Activated CD4-positive, alpha-beta T cell treated with anti-CD3 and anti-CD28 coated beads, Interleukin-2, Interleukin-4, amounts not matched to agents 100 ng/mL and 50 ng/mL, durations not matched to agents 16 hours and 8 hours (primary cell): ENCODE measurements around the gene SGTB.
"Not testable (repeated sequence)": the region's sequence is repeated elsewhere in the genome, so short reads cannot be mapped to it uniquely, and the experiment has no call there.

ENCODE experiments used
- DNase-seq: peaks from one replicate; pipeline ENCODE4 v3.0.0-alpha.2; 2020; ENCODE audit warnings: low spot score

Gene SGTB

DNA sequence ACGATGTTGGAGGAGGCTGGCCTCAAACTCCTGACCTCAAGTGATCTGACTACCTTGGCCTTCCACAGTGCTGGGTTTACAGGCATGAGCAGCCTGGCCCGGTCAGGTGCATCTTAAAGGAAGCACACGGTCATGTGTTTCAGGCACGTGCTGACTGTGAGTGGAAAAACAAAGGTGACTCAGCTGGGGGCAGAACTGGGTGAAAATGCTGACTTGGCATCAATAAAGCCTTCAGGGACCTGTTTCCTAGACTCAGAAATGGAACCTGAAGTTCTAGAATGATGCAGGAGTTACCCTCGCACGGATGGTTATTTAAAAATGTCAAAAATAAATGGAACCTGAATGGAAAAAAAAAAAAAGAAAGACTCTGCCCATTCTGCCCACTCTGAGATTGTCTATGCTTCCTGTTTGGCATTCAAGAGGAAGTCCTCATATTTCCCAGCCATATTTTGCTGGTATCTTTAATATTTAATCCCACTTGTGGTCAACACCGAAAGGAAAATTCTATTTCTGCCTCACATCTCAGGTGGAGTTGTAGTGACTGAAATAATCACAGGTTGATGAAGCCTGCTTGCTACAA lies 12.4 kb upstream of the SGTB start:
- DNase-seq, result not testable (repeated sequence)

DNA sequence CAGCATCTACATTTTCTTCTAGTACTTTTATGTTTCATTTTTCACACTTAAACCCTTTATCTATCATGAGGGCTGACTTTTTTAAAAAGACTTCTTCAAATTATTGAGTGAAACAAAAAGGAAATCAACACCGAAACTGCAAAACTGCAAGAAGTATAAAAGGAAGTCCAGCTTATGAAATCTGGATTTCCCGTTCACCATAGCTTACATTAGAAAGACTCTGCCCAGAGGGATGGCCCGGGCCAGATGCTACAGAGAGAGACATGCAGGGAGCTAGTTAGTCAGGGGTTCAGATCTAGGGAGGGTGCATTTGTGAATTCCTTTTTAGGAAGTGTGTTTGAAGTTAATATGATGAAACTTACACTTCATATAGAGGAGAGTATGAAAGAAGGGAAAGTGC lies 10.1 kb upstream of the SGTB start:
- DNase-seq, result not testable (repeated sequence)

DNA sequence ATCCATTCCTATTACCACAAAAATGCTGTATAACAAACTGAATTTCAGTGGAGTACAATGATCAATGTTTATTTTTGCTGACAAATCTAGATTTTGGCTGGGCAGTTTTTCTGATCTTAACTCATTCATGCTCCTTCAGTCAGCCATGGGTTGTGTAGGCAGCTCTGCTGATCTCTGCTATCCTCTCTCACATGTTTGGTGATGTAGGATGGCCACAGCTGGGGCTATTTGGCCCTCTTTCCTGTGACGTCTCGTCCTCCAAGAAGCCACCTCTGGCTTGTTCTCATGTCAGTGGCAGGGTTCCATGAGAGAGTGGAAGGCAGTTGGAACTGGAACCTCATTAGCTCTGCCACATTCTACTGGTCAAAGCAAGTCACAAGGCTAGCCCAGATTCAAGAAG lies 9.0 kb upstream of the SGTB start:
- no peak for DNase-seq

DNA sequence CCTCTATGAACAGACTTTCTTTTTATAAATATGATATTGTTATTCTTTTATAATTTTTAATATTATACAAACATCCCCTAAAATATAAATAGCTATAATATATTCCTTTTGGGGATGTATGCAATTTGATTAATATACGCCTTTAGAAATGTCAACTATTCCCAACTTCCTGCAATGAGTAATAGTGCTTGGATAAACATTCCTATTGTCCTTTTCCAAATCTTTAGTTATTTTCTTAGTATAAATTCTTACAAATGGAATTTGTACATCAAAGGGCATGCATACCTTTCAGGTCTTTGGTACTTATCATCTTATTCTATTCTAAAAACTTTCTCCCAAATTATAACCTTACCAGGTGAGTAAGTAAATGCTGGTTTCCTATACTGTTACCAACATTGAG lies 6.3 kb upstream of the SGTB start:
- DNase-seq, result no peak

DNA sequence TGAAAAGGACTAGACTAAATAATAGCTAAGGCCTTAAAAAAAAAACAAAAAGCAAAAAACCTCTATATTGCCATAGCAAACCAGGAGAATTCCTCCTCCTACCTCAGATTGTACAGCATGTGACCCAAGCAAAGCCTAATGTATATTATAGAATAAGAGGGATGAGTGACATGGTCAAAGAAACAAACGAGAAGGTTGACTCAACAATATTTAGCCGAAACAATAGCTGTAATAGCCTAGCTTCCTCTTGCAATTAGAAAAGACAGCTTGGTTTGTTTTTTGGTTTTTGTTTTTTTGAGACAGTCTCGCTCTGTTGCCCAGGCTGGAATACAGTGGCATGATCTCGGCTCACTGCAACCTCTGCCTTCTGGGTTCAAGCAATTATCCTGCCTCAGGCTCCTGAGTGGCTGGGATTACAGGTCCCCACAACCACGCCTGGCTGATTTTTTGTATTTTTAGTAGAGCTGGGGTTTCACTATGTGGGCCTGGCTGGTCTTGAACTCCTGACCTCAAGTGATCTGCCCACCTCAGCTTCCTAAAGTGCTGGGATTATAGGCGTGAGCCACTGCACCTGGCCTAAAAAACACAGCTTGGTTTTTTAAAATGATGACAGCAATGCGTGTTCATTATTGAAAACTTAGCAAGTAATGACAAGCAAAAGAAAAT lies 5.7 kb upstream of the SGTB start:
- DNase-seq, result no peak

DNA sequence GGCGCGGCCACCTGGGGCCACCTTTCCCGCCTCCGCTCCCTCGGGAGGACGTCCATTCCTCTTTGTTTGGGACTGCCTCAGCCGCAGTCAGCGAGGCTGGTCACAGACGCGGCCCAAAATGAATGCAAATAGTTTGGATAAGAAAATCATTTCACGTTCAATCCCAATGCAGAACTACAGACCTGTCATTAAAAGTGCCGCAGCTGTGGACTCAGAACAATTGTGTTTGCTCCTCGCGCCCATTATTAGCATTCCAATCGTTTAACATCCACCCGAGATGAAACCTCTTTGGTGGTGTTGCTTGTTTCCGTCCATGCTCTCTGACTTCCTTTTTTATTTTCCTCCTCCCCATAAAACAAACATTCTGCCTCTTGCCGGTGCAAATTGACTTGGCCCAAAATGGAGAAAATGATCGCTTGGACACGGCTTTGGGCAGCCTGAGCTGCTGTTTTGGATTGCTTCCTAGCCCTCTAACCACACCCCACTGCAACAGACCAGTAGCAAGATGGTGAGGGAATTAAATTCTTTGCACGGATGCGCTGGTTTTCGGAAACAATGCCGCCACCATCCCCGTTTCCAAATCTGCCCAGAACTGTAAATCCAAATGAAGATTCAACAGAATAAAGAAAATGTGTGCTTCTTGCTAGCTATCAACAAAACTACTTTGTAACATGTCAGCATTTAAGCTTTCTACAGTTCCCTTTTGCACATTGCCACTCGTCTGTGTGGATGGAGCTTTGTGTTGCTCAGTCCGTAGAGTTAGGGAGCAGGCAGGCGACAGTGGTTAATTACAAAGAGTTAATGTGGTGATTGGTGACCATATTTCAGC lies 880 bp upstream of the SGTB start:
- peak; percentile 16 for DNase-seq

DNA sequence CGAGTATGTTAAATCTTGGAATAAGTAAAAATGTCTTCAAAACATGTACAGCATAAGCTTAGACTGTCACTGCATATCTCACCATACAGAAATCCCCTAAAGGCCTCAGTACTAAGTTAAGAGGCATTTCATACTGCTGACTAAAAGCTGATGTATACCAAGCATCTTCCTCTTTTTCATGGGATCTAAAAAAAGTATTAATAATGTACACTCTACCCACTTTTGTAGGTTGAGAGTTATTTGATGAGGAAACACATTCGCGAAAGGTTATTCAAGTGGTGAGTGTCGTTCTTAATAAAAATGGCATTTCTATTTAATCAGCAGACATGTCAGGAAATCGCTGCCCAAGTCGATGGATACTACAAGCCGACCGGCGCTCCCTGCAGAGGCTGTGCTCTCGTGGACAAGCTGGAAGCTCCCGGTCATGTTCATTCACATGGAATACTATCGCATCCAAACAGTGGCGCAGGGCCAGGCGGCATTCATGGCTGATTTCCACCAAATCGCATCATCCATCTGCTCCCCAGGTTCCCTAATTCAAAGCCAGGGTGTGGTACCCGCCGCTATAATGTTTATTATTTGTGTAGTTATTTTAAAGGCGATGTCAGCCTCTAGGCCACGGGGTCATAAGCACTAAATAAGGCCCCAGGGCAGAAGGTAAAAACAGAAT lies 724 bp downstream of the SGTB start:
- peak; percentile 22 for DNase-seq

DNA sequence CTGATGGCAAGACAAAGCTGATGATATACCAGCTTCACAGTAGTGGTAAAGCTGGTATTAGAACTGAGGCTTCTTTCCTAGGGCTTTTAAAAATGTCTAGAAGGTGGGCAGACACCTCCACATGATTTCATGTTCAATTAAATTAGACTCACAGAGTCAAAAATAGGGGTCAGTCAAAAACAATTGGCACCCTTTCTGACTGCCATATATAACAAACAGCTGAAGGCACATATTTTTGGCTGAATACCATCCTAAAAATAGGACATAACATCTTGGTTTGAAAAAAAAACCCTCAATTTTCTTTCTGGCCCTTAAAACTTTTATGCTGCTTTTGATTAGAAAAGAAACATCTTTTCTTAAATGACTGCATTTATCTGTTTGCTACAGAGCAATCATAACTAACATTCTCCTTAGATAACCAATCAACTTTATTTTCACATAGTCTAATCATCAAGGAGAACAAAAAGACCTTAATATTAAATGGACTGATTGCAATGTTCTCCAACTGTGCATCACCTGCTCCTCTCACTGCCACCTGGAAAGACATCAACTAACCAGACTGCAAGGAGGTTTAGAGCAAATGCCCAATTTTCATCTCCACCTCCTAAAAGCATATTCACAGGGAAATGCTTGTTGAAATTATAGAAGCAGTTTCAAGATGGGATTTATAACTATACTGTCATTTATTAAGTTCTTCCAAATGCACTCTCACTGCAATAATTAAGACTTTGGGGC lies 3.2 kb downstream of the SGTB start:
- no peak for DNase-seq

DNA sequence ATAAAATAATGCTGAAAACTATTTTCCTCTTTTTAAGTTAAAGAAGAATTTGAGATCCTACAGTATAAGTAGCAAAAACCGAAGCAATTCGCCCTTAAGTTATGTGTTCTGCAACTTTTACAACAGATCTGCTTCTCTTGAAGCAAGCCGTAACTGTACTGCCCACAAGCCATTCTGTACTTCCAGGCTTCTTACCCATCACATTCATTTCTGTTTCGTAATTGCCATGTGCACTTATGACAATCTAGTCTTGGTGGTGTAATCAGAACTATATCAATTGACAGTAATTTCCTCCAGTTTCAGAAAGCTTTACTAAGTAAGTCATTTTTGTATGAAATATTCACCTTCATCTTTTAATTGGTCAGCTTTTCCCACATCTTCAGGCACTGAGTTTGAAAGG lies 13.8 kb downstream of the SGTB start:
- no peak for DNase-seq

DNA sequence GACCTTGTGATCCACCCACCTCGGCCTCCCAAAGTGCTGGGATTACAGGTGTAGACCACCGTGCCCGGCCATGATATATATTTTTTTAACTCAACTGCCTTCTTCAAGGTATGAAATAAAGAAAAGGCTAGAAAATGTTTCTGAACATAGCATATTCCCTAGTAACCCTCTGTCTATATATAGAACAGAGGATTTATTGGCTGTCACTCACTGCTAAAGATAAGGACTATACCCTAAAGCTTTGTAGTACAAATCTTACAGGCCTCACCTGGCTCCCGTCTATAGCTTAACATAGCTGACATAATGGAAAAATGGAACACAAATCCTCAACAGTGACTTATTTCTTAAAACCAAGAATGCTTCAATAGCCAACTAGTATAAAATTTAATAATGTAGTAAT lies 14.2 kb downstream of the SGTB start:
- no peak for DNase-seq

DNA sequence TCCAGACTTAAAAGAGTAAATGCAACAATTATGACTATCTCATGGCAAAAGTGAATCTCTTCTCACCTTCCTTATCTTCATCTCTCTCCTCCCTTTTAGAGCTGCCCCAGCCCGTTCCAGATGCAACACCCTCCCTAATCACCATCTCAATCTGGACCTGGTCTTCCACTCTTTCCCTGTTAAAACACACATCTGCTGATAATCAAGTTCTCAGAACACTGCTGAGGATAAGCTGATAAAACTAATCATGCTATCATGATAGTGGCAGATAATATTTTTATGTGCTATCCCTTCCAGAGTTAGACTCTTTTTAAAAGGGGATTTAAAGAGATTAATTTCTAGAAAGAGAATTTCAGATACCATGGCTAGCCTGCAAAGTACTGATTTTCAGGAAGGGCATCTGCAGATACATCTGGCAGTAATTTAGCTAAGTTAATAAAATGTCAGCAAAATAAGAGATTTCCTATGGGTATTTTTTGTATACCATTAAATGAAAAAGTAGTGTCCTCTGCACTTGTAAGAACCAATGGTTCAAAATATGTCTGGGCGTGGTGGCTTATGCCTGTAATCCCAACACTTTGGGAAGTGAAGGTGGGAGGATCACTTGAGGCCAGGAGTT lies 17.2 kb downstream of the SGTB start:
- no peak for DNase-seq

DNA sequence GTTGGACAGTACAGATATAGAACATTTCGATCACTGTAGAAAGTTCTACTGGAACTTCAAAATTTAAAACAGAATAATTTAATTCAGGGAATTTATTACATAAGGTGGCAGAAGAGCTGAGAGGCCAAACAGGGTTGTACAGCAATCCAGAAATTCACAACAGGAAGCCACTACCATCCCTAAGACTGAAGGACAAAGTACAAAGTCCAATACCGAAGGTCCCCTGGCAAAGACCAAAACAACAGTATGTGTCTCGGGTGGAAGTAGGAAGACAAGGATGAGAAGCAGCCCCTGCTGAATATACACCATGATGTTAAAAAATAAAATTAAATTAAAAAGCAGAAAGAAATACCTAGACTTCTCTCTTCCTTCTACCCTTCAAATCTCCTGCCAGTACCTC lies 19.9 kb downstream of the SGTB start:
- DNase-seq, result no peak

DNA sequence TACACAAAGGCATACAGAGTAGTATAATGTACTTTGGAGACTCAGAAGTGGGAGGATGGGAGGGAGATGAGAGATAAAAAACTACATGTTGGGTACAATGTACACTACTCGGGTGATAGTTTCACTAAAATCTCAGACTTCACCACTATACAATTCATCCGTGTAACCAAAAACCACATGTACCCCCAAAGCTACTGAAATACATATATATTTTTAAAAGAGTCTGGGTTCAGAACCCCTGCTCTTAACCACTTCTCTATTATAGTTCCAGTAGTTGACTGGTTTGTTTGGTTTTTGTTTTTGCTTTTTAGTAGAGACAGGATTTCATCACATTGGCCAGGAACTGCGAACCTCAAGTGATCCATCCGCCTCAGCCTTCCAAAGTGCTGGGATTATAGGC lies 22.6 kb downstream of the SGTB start:
- no peak for DNase-seq

DNA sequence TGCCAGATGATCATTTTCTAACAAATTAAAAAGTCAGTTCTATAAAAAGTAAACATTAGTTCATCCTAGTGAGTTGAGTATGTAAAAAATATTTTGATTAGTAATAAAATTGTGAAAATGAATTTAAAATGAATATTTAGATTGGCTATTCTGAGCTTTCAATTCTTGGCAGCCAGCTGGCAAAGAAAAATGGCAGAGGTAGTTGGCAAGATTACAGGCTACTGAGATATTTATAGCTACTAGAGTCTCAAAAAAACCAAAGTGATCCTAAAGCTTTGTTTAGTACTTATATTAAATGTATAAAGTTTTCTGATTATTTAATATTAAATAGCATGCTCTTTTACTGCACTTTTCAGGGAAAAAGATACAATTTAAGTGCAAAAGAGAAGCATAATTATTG lies 25.0 kb downstream of the SGTB start:
- DNase-seq, result no peak

DNA sequence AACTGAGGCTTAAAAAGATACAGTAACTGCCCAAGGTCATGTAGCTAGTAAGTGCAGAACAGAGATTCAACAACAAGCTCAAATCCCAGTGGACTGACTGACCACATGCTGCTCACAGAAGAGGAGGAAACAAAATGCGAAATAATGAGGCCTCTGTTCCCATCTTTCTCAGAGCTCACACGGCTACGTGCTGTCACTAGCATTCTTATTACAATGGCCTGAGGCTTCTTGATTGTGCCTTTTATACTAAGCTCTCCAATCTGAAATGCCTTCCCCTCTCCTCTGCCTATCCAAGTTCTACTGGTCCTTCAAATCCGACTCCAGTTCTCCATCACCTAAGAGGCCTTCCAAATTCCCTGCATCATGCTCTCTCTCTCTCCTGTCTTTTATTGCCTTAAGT lies 26.0 kb downstream of the SGTB start:
- DNase-seq, result no peak

DNA sequence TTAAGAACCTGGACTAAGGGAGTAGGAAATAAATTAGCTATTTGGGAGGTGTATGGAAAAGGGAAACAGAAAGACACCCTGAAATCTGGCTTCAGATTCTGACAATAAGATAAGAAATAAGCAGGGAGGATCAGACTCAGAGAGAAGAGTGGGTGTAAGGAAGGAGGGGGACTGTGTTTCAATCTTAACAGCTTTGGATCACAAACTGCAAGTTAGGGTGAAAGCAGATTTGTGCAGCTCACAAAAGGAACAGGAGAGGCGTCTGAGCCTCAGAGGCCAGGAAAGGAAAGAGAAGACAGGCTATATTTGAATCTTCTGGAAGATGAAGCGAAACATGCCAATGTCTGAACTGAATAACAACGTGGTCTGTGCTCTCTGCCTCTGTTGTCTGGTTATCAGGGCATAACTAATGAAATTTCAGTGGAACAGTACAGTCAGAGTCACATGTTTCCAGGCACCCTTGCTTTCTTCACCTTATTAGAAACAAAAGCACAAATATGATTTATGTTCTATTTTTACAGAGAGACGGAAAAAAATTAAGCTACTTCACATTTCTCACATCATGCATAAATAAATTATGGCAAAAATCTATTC lies 26.6 kb downstream of the SGTB start:
- DNase-seq, result no peak

DNA sequence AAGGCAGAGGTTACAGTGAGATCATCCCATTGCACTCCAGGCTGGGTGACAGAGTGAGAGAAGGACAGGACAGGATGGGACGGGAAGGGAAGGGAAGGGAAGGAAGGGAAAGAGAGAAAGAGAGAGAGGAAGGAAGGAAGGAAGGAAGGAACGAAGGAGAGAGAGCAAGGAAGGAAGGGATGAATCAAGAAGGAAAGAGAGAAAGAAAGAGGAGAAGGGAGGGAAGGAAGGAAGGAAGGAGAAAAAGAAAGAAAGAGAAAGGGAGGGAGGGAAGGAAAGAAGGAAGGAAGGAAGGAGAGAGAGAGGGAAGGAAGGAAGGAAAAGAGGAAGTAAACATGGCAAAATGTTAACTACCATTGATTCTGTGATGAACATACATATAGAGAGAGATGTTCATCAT lies 28.8 kb downstream of the SGTB start:
- no peak for DNase-seq

DNA sequence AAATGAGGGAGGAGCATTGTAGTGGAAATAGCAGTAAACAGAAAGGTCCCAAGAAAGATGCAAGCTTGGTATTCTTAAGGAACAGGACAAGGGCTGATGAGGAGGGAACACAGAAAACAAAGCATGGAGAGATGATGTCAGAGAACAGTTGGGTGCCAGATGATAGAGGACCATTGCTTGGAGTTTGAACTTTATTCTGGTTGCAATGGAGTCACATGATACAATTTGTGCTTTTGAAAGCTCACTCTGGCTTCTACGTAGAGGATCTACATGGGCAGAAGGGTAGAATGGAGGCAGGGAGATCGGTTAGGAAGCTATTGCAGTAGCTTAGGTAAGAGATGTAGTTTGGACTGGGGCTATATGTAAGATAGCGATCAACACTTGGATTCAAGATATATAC lies 39.8 kb downstream of the SGTB start:
- no peak for DNase-seq

DNA sequence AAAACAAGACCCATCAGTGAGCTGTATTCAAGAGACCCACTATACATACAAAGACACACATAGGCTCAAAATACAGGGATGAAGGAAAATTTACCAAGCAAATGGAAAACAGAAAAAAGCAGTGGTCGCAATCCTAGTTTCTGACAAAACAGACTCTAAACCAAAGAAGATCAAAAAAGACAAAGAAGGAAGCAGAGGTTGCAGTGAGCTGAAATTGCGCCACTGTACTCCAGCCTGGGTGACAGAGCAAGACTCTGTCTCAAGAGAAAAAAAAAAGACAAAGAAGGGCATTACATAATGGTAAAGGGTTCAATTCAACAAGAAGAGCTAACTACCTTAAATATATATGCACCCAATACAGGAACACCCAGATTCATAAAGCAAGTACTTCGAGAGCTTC lies 45.9 kb downstream of the SGTB start:
- DNase-seq, result not testable (repeated sequence)

DNA sequence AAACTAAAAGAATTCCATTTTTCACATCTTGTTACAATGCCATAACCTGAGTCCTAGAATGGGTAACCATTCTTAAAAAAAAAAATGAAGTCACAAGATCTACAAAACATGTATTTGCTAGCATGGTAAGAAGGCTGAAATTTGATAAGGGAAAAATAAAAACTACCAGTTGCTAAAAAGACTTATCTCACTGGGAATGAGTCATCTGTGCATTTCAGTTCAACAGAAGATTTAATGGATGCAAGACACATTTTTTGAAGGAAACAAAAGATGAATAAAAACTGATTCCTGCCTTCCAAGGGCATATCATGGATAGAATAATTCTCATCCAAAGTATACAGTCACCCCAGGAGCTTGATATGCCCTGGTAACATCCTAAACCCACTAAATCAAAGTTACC lies 47.2 kb downstream of the SGTB start:
- no peak for DNase-seq

DNA sequence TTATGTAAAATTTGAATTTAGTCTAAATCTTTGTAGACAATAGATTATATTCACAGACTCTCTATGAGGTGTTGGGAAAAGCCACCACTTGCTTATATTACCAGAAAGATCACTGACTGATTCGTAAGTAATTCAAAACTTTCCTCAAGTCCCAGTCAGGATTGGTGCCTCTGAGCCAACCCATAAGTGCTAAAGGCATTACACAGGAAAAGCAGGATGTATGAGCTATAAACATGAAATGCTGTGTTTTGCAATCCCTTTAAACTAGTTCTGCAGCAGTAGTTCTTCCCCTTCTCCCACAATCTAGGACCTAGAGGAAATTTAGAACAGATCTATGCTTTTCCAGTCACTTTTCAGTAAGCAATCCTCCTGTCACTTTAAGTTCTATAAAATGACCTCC lies 49.1 kb downstream of the SGTB start:
- no peak for DNase-seq
